Skeletal muscle cell (primary cell): ENCODE measurements around the gene LIPN.
A peak's percentile ranks its signal among the peaks of the same experiment; 100 is the strongest.
"Not testable (repeated sequence)": the region's sequence is repeated elsewhere in the genome, so short reads cannot be mapped to it uniquely, and the experiment has no call there.

Experiments
- DNase-seq: peaks from one replicate; pipeline ENCODE4 v3.0.0-alpha.2; 2010; ENCODE audit warnings: low read depth
- H3K4me3 ChIP-seq: 2 replicates; pipeline ENCODE4 v1.5.1; 2011; ENCODE audit warnings: low read depth, mild to moderate bottlenecking, control low read depth, low read length, moderate library complexity

LIPN gene

GRCh38 chr10:88759366-88760101 is at the start of gene LIPN:
Gene LIPN, plus strand, starts transcription at chr10:88760020. Its CDS starts 1,386 bp downstream, at chr10:88761406.
- no peak within 1 kb of the TSS for H3K4me3 ChIP-seq
- DNase-seq = no peak

- no peak for DNase-seq
- H3K4me3 ChIP-seq = no peak overlapping the region
Observed at GRCh38 chr10:88715517-88715916, 44.3 kb upstream of the LIPN start.

- DNase-seq = no peak
- no peak overlapping the region for H3K4me3 ChIP-seq
Observed at GRCh38 chr10:88721392-88721791, 38.4 kb upstream of the LIPN start.

- DNase-seq = no peak
- no peak overlapping the region for H3K4me3 ChIP-seq
Observed at GRCh38 chr10:88725798-88726197, 34.0 kb upstream of the LIPN start.

- no peak overlapping the region for H3K4me3 ChIP-seq
- DNase-seq = no peak
Observed at GRCh38 chr10:88728107-88728763, 31.6 kb upstream of the LIPN start.

- no peak for DNase-seq
- no peak overlapping the region for H3K4me3 ChIP-seq
Observed at GRCh38 chr10:88730864-88731263, 29.0 kb upstream of the LIPN start.

GRCh38 chr10:88731296-88731695 is 28.5 kb upstream of the LIPN start:
- no peak overlapping the region for H3K4me3 ChIP-seq
- DNase-seq = no peak

GRCh38 chr10:88733215-88733614 is 26.6 kb upstream of the LIPN start:
- no peak overlapping the region for H3K4me3 ChIP-seq
- DNase-seq = no peak

GRCh38 chr10:88735661-88736060 is 24.2 kb upstream of the LIPN start:
- no peak for DNase-seq

GRCh38 chr10:88741921-88742320 is 17.9 kb upstream of the LIPN start:
- not testable (repeated sequence) for DNase-seq, H3K4me3 ChIP-seq

More at GRCh38 chr10:88735661-88736060, 24.2 kb upstream of the LIPN start:
- no peak overlapping the region for H3K4me3 ChIP-seq

- no peak for DNase-seq
- H3K4me3 ChIP-seq = no peak overlapping the region
Observed at GRCh38 chr10:88742448-88742847, 17.4 kb upstream of the LIPN start.

GRCh38 chr10:88744002-88744401 is 15.8 kb upstream of the LIPN start:
- no peak overlapping the region for H3K4me3 ChIP-seq
- no peak for DNase-seq

- DNase-seq = no peak
- no peak overlapping the region for H3K4me3 ChIP-seq
Observed at GRCh38 chr10:88745633-88746032, 14.2 kb upstream of the LIPN start.

- DNase-seq = peak; percentile 37
- H3K4me3 ChIP-seq = no peak overlapping the region
Observed at GRCh38 chr10:88754287-88754686, 5.5 kb upstream of the LIPN start.

GRCh38 chr10:88755753-88756152 is 4.1 kb upstream of the LIPN start:
- DNase-seq = no peak
- H3K4me3 ChIP-seq = no peak overlapping the region

- DNase-seq = no peak
- H3K4me3 ChIP-seq = no peak overlapping the region
Observed at GRCh38 chr10:88756660-88757059, 3.2 kb upstream of the LIPN start.

- no peak overlapping the region for H3K4me3 ChIP-seq
- DNase-seq = no peak
Observed at GRCh38 chr10:88762906-88763305, 3.1 kb downstream of the LIPN start.

GRCh38 chr10:88763441-88763840 is 3.6 kb downstream of the LIPN start:
- H3K4me3 ChIP-seq = no peak overlapping the region
- no peak for DNase-seq

- no peak for DNase-seq
- no peak overlapping the region for H3K4me3 ChIP-seq
Observed at GRCh38 chr10:88764110-88764509, 4.3 kb downstream of the LIPN start.

GRCh38 chr10:88765816-88766215 is 6.0 kb downstream of the LIPN start:
- DNase-seq = no peak

GRCh38 chr10:88769384-88769783 is 9.6 kb downstream of the LIPN start:
- no peak for DNase-seq
- no peak overlapping the region for H3K4me3 ChIP-seq

More at GRCh38 chr10:88765816-88766215, 6.0 kb downstream of the LIPN start:
- H3K4me3 ChIP-seq = no peak overlapping the region
